ENCODE results near the gene ACTA2. TPM values are rescaled to one million over a fixed set of nuclear protein-coding genes. Genes with fewer than 3 reads are reported as not detected.

ACTA2 gene
- total RNA-seq, 1 experiment from 2014 or later, result 25.4 TPM

GRCh38 chr10:88908194-88908593 is 44.4 kb downstream of the ACTA2 start:
- H3K36me3 Mint-ChIP-seq (ENCODE audit: insufficient read depth, unreplicated experiment), result peaks cover 36% of the 10 kb centered on the region
- no peaks in the 10 kb centered on the region for H3K9me3 Mint-ChIP-seq (ENCODE audit: unreplicated experiment)
- ChIA-PET POLR2A (interaction anchor here (1.6 to 2.0 kb wide), 2 partner anchors 12 to 82 kb away, joined by 5 read pairs; no protein-coding TSS in a partner anchor), CTCF (interaction anchor here (1.7 to 3.5 kb wide), 3 partner anchors 10 to 72 kb away, joined by 8 to 18 read pairs (median 8); no protein-coding TSS in a partner anchor)
- TF ChIP-seq CTCF (IDR thresholded peaks at IDR 0.05; ENCODE audit: unreplicated experiment), result no peak
- BruUV-seq (replicated peaks), result no TSS peak
- no peaks in the 10 kb centered on the region for H3K4me1 Mint-ChIP-seq (ENCODE audit: insufficient read depth, unreplicated experiment)
- H3K27ac Mint-ChIP-seq (ENCODE audit: low read depth, unreplicated experiment), result no peak overlapping the region
- H3K4me3 Mint-ChIP-seq (ENCODE audit: unreplicated experiment), result no peak overlapping the region
- intact Hi-C loops (cut with micrococcal nuclease), result no loop called here
- H3K27me3 Mint-ChIP-seq (ENCODE audit: insufficient read depth, unreplicated experiment), result no peaks in the 10 kb centered on the region
- no peak for DNase-seq (ENCODE audit: unreplicated experiment)

GRCh38 chr10:88906921-88907320 is 45.7 kb downstream of the ACTA2 start:
- DNase-seq (ENCODE audit: unreplicated experiment), result no peak
- Mint-ChIP-seq H3K27me3 (ENCODE audit: insufficient read depth, unreplicated experiment) (no peaks in the 10 kb centered on the region), H3K4me1 (ENCODE audit: insufficient read depth, unreplicated experiment) (no peaks in the 10 kb centered on the region), H3K36me3 (ENCODE audit: insufficient read depth, unreplicated experiment) (peaks cover 44% of the 10 kb centered on the region), H3K27ac (ENCODE audit: low read depth, unreplicated experiment) (no peak overlapping the region), H3K4me3 (ENCODE audit: unreplicated experiment) (no peak overlapping the region), H3K9me3 (ENCODE audit: unreplicated experiment) (no peaks in the 10 kb centered on the region)
- CTCF ChIA-PET, result interaction anchor here (0.7 to 3.5 kb wide), 6 partner anchors 8 to 96 kb away, joined by 3 to 18 read pairs (median 6); no protein-coding TSS in a partner anchor
- intact Hi-C loops (cut with micrococcal nuclease), result no loop called here
- POLR2A ChIA-PET, result interaction anchor here (0.6 to 1.7 kb wide), 5 partner anchors 10 to 89 kb away, joined by 3 to 5 read pairs (median 4); partner anchors contain the start of gene STAMBPL1
- no TSS peak for BruUV-seq (replicated peaks)
- TF ChIP-seq CTCF (IDR thresholded peaks at IDR 0.05; ENCODE audit: unreplicated experiment), result no peak

GRCh38 chr10:88903715-88904114 is 48.9 kb downstream of the ACTA2 start:
- H3K4me3 Mint-ChIP-seq (ENCODE audit: unreplicated experiment), result no peak overlapping the region
- H3K9me3 Mint-ChIP-seq (ENCODE audit: unreplicated experiment), result no peaks in the 10 kb centered on the region
- H3K36me3 Mint-ChIP-seq (ENCODE audit: insufficient read depth, unreplicated experiment), result peaks cover 44% of the 10 kb centered on the region

More at GRCh38 chr10:88903715-88904114, 48.9 kb downstream of the ACTA2 start:
- CTCF ChIA-PET, result interaction anchor here (1.1 kb wide), 2 partner anchors 30 to 84 kb away, joined by 3 to 5 read pairs; no protein-coding TSS in a partner anchor
- H3K4me1 Mint-ChIP-seq (ENCODE audit: insufficient read depth, unreplicated experiment), result no peaks in the 10 kb centered on the region
- no peak for TF ChIP-seq CTCF (IDR thresholded peaks at IDR 0.05; ENCODE audit: unreplicated experiment)
- POLR2A ChIA-PET, result interaction anchor here (0.6 kb wide), 1 partner anchor 31 kb away, joined by 4 read pairs; no protein-coding TSS in a partner anchor
- DNase-seq (ENCODE audit: unreplicated experiment), result no peak
- H3K27me3 Mint-ChIP-seq (ENCODE audit: insufficient read depth, unreplicated experiment), result no peaks in the 10 kb centered on the region
- intact Hi-C loops (cut with micrococcal nuclease), result no loop called here
- BruUV-seq (replicated peaks), result no TSS peak
- no peak overlapping the region for H3K27ac Mint-ChIP-seq (ENCODE audit: low read depth, unreplicated experiment)
